ENCODE measurements around the gene CEBPA.

The CEBPA gene

DNA sequence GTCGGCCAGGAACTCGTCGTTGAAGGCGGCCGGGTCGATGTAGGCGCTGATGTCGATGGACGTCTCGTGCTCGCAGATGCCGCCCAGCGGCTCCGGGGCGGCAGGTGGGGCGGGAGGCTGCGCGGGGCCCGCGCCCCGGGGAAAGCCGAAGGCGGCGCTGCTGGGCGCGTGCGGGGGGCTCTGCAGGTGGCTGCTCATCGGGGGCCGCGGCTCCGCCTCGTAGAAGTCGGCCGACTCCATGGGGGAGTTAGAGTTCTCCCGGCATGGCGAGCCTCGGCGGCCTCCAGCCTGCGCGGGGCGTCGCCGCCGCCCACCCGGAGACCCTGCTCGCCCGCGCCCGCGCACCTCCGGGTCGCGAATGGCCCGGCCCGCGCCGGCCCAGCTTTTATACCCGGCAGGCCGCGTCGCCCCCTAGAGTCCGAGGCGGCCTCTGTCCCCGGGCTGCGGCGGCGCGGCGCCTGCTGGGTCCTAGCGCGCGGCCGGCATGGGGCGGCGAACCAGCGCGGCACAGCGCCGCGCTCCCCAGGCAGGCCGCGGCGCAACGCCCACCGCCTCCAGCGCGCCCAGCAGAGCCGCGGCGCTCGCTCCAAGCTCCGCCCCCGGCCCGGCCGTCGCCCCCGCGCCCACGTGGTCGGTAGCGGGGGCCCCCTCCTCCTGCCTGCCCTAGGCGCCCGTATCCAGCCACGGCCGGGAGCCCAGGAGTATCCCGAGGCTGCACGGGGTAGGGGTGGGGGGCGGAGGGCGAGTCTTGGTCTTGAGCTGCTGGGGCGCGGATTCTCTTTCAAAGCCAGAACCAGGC lies at the start of gene CEBPA:
TSS of gene CEBPA (minus strand) at position 360 of the 799 bp plus-strand sequence. CDS start at position 240, 120 bp downstream.
- peak; percentile 37 for DNase-seq (ENCODE audit: low read depth)

DNA sequence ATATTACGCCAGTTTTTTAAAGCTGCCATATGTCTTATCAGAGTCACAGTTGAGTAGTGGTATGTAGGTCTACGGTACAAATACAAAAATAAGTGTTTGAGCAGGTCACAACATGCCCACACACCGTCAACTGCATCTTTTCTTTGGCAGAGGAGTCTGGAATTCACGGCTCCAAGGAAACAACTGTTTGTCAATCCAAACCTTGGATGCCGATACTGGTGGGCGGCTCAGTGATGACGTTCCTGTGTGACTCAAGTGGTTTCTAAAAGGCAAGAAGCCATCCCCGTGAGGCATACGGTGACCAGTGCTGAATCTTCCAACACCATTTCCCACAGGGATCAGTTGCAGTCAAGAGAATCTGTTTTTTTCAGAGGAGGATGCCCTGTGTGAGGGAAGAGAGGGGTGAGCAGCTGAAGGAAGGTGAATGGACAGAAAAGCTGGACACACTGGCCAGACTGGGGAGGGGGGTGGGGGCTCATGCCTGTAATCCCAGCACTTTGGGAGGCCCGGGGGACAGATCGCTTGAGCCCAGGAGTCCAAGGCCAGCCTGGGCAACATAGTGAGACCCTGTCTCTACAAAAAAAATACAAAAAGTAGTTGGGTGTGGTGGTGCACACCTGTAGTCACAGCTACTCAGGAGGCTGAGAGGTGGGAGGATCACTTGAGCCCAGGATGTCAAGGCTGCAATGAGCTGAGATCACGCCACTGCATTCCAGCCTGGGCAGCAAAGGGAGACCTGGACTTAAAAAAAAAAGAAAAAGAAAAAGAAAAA lies 48.4 kb upstream of the CEBPA start:
- peak; percentile 64 for DNase-seq (ENCODE audit: low read depth)

- no peak for DNase-seq (ENCODE audit: low read depth)
These were observed 47.3 kb upstream of the CEBPA start for GRCh38 chr19:33349319-33350289.

DNA sequence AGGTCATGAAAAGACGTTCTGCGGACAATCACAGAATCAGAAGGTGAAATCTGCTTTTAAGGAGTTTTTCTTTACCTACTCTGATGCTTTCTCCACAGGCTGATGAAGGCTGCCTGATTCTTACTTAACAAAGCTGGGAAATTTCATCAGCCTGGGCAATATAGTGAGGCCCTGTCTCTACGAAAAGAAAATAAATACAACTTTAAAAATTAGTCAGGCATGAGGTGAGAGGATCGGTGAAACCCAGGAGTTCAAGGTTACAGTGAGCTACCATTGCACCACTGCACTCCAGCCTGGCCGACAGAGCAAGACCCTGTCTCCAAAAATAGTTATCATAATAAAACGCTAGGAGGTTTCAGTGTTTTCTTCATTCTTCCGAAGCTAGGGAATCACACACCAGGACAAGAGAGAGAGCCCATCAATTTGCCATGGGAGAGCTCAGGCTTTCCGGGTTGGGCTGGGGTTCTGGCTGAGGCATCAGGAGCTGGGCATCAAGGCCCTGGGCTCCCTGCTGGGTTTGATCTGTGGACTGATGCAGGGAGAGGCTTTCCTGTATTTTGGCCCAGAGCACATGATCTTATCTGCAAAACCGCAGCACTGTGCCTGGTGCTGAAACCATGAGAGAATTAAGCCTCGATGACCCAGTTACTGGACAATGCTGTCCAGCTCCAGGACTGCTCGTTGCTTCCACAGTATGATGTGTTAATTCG lies 46.1 kb upstream of the CEBPA start:
- peak; percentile 23 for DNase-seq (ENCODE audit: low read depth)

DNA sequence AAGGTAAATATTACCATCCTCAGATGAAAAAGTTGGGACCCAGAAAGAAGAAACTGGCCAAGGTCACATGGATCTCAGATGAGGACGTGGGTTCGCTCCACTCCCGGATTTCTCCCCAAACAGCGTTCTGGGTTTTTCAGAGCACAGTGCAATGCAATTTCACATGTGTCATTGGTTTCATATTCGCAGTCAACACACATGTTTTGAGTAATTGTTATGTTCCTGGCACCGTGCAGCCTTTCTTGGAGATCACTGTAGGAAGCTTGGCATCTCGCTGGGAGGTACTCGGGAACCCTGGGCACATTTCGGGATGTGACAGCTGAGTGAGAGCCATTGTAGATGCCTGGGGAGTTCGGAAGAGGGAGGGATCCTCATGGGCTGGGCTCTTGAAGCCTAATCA lies 45.0 kb upstream of the CEBPA start:
- DNase-seq (ENCODE audit: low read depth): no peak

GRCh38 chr19:33346665-33347064 lies 44.3 kb upstream of the CEBPA start:
- DNase-seq (ENCODE audit: low read depth): no peak

- DNase-seq (ENCODE audit: low read depth): no peak
These were observed 42.8 kb upstream of the CEBPA start for GRCh38 chr19:33345163-33345562.

GRCh38 chr19:33344573-33344925 lies 42.2 kb upstream of the CEBPA start:
- no peak for DNase-seq (ENCODE audit: low read depth)

GRCh38 chr19:33343859-33344572 lies 41.7 kb upstream of the CEBPA start:
- DNase-seq (ENCODE audit: low read depth): no peak

- no peak for DNase-seq (ENCODE audit: low read depth)
These were observed 41.0 kb upstream of the CEBPA start for GRCh38 chr19:33343301-33343700.

- DNase-seq (ENCODE audit: low read depth): no peak
These were observed 38.7 kb upstream of the CEBPA start for GRCh38 chr19:33340991-33341390.

DNA sequence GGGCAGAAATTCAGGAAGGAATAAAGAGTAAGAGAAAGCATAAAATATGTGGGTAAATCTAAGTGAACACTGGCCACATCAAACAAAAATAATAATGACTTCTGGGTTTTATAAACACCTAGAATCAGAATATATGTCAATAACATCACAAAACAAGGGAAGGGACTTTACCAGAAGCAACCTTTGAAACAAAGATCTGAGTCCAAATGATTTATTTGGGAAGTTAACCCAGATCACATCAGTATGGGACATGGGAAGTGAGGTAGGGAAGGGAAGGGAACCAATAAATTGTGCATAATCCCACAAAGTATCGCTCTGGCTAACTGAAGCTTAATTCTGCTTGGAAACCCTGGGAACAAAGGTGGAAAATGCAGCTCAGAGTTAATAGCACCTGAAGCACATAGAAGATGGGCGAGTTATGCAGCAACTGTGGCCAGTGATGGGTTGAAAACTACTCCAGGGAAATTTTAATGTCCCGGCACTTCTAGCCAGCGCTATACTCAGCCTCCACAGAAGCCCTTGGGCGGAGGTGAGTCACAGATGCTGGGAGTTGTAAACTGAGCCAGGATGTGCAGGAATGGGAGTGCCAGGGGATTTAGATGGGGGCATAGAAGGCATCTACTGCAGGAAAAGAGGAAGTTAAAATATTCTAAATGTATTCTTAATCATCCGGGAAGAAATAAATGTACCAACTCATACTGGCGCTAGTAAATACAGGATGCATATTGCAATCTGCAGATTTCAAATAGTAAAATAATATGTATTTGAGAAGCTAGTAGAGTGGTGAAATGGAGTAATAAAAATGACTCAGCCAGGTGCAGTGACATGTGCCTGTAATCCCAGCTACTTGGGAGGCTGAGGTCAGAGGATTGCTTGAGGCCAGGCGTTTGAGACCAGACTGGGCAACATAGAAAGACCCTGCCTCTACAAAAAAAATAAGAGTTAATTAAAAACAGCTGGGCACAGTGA lies 37.0 kb upstream of the CEBPA start:
- DNase-seq (ENCODE audit: low read depth): no peak

DNA sequence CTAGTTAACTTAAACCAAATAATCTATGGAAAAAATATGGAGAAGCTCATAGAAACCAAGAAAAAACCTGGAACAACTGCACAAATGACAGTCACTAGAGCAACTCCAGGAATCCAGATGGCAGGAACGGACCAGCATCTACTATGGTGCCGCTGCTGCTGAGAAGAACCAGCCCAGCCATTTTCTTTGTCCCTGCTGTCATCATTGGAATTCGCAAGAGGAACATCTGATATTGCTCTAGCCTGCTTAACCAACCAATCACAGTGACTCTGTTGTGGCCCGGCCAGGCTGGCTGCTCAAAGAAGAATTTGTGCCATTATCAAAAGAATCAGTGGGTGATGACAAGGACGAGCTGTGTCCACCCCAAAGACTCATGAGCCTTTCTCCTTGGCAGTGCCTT lies 33.1 kb upstream of the CEBPA start:
- no peak for DNase-seq (ENCODE audit: low read depth)

- DNase-seq (ENCODE audit: low read depth): no peak
These were observed 31.9 kb upstream of the CEBPA start for GRCh38 chr19:33334271-33334670.

DNA sequence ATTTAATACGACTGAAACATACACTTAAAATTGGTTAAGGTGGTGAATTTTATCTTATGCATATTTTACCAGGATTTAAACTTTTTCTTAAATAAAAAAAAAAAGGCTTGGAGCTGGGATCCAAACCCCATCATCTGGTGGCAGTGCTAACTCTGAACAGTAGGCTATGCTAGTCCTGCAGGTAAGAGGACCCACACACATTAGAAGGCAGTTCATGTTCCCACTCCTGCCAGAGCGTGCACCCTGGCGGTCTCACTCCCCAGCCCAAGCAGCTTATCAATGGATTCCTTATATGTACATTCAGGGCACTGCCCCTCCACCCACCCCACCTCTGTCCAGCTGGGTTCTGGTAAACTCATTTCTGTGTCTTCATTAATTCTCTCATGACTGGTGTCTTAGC lies 31.3 kb upstream of the CEBPA start:
- DNase-seq (ENCODE audit: low read depth): no peak

GRCh38 chr19:33333151-33333550 lies 30.8 kb upstream of the CEBPA start:
- DNase-seq (ENCODE audit: low read depth): no peak

GRCh38 chr19:33332248-33332647 lies 29.9 kb upstream of the CEBPA start:
- DNase-seq (ENCODE audit: low read depth): no peak

DNA sequence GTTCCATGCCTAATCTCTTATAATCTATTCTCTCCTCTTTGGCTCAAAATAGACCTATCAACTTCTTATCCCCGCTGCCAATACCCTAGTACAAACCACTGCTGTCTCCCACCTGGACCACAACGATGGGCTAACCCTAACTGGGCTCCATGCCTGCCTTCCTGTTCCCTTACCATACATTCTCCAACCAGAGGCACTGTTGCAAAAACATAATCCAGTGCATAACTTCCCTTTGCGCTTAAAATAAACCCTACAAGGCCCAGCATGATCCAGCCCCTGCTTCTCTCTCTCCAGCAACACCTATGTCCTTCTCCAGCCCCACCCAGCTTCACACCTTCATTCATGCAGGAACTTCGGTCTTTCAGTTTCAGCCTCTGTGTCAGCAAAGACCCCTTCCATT lies 27.4 kb upstream of the CEBPA start:
- no peak for DNase-seq (ENCODE audit: low read depth)

- DNase-seq (ENCODE audit: low read depth): no peak
These were observed 26.7 kb upstream of the CEBPA start for GRCh38 chr19:33329060-33329459.

DNA sequence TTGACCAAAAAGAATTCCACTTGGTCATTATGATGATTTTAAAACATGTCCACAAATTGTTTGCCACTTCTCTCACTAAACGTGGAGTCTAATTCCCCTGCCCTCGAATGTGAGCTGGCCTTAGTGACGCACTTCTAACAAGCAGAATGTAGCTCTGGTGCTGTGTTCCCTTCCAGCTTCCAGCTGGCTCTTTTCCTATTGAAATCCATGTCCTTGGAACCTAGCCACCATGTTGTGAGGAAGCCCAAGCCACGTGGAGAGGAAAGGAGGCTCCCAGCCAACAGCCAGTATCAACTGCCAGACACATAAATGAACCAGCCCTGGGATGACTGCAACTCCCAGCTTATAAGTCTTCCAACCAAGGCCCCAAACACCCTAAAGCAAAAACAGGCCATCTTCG lies 23.6 kb upstream of the CEBPA start:
- DNase-seq (ENCODE audit: low read depth): no peak
